K562 (cell line): Measurements from ENCODE around the gene CDC42EP2. TPM values are rescaled to one million over a fixed set of nuclear protein-coding genes. Genes with fewer than 3 reads are reported as not detected.

Source experiments
- BCL6 ChIP-seq: fragments of 250-450 bp; sonication (Bioruptor Pico); IDR thresholded peaks from 2 replicates; pipeline ENCODE4 v1.4.0; 2020
- CBX1 ChIP-seq: sonication (generic); IDR thresholded peaks from 2 replicates; pipeline ENCODE4 v1.6.1; 2016; ENCODE audit warnings: antibody characterized with exemption, low read depth, mild to moderate bottlenecking
- CEBPZ ChIP-seq: fragments of 150-350 bp; IDR thresholded peaks from 2 replicates; pipeline ENCODE4 v1.6.1; 2014; ENCODE audit warnings: low read depth, mild to moderate bottlenecking, low read length, borderline replicate concordance
- CREB3L1 ChIP-seq: fragments of 450-650 bp; IDR thresholded peaks from 2 replicates; pipeline ENCODE4 v1.6.1; 2014; ENCODE audit warnings: low read depth, mild to moderate bottlenecking, moderate library complexity, borderline replicate concordance
- DNMT1 ChIP-seq: fragments of 450-650 bp; IDR thresholded peaks from 2 replicates; pipeline ENCODE4 v1.6.1; 2016; ENCODE audit warnings: antibody characterized with exemption, mild to moderate bottlenecking
- DPF2 ChIP-seq: fragments of 450-650 bp; IDR thresholded peaks from 2 replicates; pipeline ENCODE4 v1.6.1; 2016
- KDM1A ChIP-seq, 2 experiments: fragments of 450-650 bp; IDR thresholded peaks; 2 replicates each; pipeline ENCODE4 v1.6.1; 2016; ENCODE audit warnings: mild to moderate bottlenecking in 2 of 2
- LCOR ChIP-seq: sonication (generic); formaldehyde crosslinking; IDR thresholded peaks from 2 replicates; pipeline ENCODE4 v1.8.0; 2022; ENCODE audit warnings: mild to moderate bottlenecking, missing genetic modification reagents
- POLR2AphosphoS2 ChIP-seq: IDR thresholded peaks from 2 replicates; pipeline ENCODE4 v1.6.1; 2012; ENCODE audit warnings: low read length, improper control_type of control experiment
- REST ChIP-seq, 2 experiments: fragments of 450-650 bp; formaldehyde crosslinking in 1 of 2; IDR thresholded peaks; 2 replicates each; pipeline versions ENCODE4 v1.4.0 to v1.6.1; 2014 to 2020; ENCODE audit warnings: mild to moderate bottlenecking in 2 of 2, borderline replicate concordance in 1 of 2, low read depth in 1 of 2
- RNF2 ChIP-seq: sonication (generic); IDR thresholded peaks from 2 replicates; pipeline ENCODE4 v1.6.1; 2016
- THAP7 ChIP-seq: fragments of 250-450 bp; sonication (Bioruptor Pico); IDR thresholded peaks from 2 replicates; pipeline ENCODE4 v1.5.0; 2021
- ZC3H11A ChIP-seq: IDR thresholded peaks from 2 replicates; pipeline ENCODE4 v1.6.1; 2012; ENCODE audit warnings: low read depth, low read length, improper control_type of control experiment
- polyA plus RNA-seq, 8 experiments: library from polyadenylated mRNA; depleted of rRNA in 4 of 8; stranded (reverse) in 5 of 8; unstranded in 3 of 8; fragments of >200 nt; fragmentation: Nextera tagmentation in 2 of 8; fragmentation: Illumina TruSeq in 1 of 8; extraction: Ambion mirVana in 2 of 8; extraction: Trizol in 1 of 8; gene quantifications; 2 replicates each; pipeline versions ENCODE4 v1.2.1 to v1.2.3, GENCODE V29; 2011 to 2014; ENCODE audit warnings: inconsistent platforms in 1 of 8, missing spikeins in 1 of 8
- total RNA-seq, 7 experiments: library from RNA; depleted of rRNA in 6 of 7; stranded (reverse); fragments of >200 nt in 6 of 7; fragmentation: Illumina TruSeq in 2 of 7; extraction: Trizol in 2 of 7; gene quantifications; 2 replicates each; pipeline versions ENCODE4 v1.2.1 to v1.2.3, GENCODE V29; 2011 to 2021; ENCODE audit warnings: low replicate concordance in 1 of 7

The CDC42EP2 gene
- total and polyA plus RNA-seq, 9 of the 15 experiments (the other 6 are each of a cell fraction or from before 2014, with no cell fraction given) = 0.27 to 3.5 (median 0.83) TPM; not detected in 1

GRCh38 chr11:65366340-65366773, 51.7 kb downstream of the CDC42EP2 start (continued):
- TF ChIP-seq REST (IDR thresholded peaks at IDR 0.05; ENCODE audit: borderline replicate concordance) (peak; percentile 83; the same call in 1 of the 2 replicates), REST (CRISPR knock-in tag; IDR thresholded peaks at IDR 0.05; ENCODE audit: low read depth) (no peak), LCOR (CRISPR knock-in tag) (0 out of 2 replicates have a peak, but pooled peaks have one; percentile 41), DNMT1 (no peak), CREB3L1 (0 out of 2 replicates have a peak, but pooled peaks have one; percentile 31), ZC3H11A (no peak), RNF2 (no peak), POLR2AphosphoS2 (no peak), THAP7 (CRISPR knock-in tag) (no peak), CEBPZ (no peak), CBX1 (no peak), BCL6 (CRISPR knock-in tag) (no peak), DPF2 (no peak; the same call in 1 of the 2 replicates), KDM1A (IDR thresholded peaks at IDR 0.05) (no peak)
